SK-N-SH (cell line): ENCODE results near the gene PBX4.

Source experiments
- CTCF ChIP-seq: fragments of 200-600 bp; sonication (generic); IDR thresholded peaks from 2 replicates; pipeline ENCODE4 v1.6.1; 2017; ENCODE audit warnings: antibody characterized with exemption, mild to moderate bottlenecking, moderate library complexity
- EZH2phosphoT487 ChIP-seq: fragments of 200-600 bp; sonication (generic); IDR thresholded peaks from 2 replicates; pipeline ENCODE4 v1.6.1; 2017; ENCODE audit warnings: low read depth, mixed run types, mild to moderate bottlenecking, antibody characterized with exemption, moderate library complexity, borderline replicate concordance
- POLR2AphosphoS5 ChIP-seq: IDR thresholded peaks from 2 replicates; pipeline ENCODE4 v1.6.1; 2012; ENCODE audit warnings: low read depth, low read length
- TF ChIP-seq, protein P1 (sequence below): IDR thresholded peaks from 2 replicates; pipeline ENCODE4 v1.4.0; 2012; ENCODE audit warnings: low read depth, borderline replicate concordance

GRCh38 chr19:19615086-19615485 lies 3.4 kb downstream of the PBX4 start:
- TF ChIP-seq CTCF = no peak
- TF ChIP-seq, protein P1, sequence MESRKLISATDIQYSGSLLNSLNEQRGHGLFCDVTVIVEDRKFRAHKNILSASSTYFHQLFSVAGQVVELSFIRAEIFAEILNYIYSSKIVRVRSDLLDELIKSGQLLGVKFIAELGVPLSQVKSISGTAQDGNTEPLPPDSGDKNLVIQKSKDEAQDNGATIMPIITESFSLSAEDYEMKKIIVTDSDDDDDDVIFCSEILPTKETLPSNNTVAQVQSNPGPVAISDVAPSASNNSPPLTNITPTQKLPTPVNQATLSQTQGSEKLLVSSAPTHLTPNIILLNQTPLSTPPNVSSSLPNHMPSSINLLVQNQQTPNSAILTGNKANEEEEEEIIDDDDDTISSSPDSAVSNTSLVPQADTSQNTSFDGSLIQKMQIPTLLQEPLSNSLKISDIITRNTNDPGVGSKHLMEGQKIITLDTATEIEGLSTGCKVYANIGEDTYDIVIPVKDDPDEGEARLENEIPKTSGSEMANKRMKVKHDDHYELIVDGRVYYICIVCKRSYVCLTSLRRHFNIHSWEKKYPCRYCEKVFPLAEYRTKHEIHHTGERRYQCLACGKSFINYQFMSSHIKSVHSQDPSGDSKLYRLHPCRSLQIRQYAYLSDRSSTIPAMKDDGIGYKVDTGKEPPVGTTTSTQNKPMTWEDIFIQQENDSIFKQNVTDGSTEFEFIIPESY = no peak
- no peak for TF ChIP-seq POLR2AphosphoS5
- no peak for TF ChIP-seq EZH2phosphoT487
